ENCODE data around the gene NOD1. TPM values are rescaled to one million over a fixed set of nuclear protein-coding genes. Genes with fewer than 3 reads are reported as not detected.

The NOD1 gene
- total and polyA plus RNA-seq, 7 donors: 3.0 to 17.5 (median 6.4) TPM

DNA sequence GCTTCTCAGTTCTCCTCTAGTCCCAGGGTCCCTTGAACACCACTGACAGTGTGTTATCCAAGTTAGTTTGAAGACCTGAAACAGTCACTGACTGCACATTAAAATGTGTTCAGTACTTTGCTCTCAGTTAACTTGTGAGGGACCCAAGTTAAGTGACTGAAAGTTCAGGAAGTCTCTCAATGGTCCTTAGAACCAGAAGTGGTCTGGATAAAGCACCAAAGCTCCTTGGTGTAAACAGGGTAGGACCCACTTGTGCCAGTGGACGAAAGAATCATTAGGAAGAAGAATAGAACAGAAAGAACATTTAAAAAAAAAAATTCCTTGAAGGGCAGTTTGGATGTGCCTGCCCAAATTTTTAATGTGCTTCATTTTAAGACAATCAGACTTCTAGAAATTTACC lies 45.1 kb downstream of the NOD1 start:
- intact Hi-C loops (cut with DNase I): loop anchor here (5.0 kb wide), 1 partner anchor 39 kb away; no protein-coding TSS in a partner anchor
- peaks cover 0 to 57% (median 37%) of the 10 kb centered on the region in 4 donors for H3K4me1 ChIP-seq

DNA sequence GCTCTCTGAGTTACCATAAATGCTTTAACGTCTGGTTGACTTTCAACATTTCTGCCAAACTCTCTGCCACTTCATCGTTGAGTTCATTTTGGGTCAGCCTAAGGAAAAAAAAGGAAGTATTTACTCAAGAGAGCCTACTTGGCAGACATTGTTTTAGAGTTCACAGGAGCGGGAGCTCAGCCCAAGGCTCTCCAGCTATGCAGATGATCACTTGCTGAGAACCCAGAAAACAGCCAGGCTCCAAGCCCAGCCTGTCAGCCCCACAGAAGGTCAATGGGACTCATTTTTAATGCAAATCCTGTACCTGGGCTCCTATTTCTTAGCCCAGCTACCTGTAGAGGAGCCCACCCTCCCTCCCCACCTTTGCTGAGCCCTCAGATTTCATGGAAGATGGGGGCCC lies 45.5 kb downstream of the NOD1 start:
- H3K4me1 ChIP-seq: peaks cover 0 to 57% (median 37%) of the 10 kb centered on the region in 4 donors
- intact Hi-C loops (cut with DNase I): loop anchor here (5.0 kb wide), 1 partner anchor 39 kb away; no protein-coding TSS in a partner anchor
- no peak overlapping the region for H3K4me3 ChIP-seq
- H3K36me3 ChIP-seq: peaks cover 0 to 31% (median 3%) of the 10 kb centered on the region in 4 donors
- H3K9me3 ChIP-seq: no peaks in the 10 kb centered on the region
- DNase-seq: peak; percentile 82
- H3K27me3 ChIP-seq: no peaks in the 10 kb centered on the region
- TF ChIP-seq, protein P1, sequence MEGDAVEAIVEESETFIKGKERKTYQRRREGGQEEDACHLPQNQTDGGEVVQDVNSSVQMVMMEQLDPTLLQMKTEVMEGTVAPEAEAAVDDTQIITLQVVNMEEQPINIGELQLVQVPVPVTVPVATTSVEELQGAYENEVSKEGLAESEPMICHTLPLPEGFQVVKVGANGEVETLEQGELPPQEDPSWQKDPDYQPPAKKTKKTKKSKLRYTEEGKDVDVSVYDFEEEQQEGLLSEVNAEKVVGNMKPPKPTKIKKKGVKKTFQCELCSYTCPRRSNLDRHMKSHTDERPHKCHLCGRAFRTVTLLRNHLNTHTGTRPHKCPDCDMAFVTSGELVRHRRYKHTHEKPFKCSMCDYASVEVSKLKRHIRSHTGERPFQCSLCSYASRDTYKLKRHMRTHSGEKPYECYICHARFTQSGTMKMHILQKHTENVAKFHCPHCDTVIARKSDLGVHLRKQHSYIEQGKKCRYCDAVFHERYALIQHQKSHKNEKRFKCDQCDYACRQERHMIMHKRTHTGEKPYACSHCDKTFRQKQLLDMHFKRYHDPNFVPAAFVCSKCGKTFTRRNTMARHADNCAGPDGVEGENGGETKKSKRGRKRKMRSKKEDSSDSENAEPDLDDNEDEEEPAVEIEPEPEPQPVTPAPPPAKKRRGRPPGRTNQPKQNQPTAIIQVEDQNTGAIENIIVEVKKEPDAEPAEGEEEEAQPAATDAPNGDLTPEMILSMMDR (IDR thresholded peaks at IDR 0.05): no peak
- TF ChIP-seq POLR2AphosphoS5 (IDR thresholded peaks at IDR 0.05) (peak in 3 of 4 donors; percentile 62 to 74 (median 72)), POLR2A (IDR thresholded peaks at IDR 0.05) (no peak), EP300 (IDR thresholded peaks at IDR 0.05) (peak in 2 of 4 donors; percentile 19 to 40)
- peak overlapping the region; percentile 54 to 78 (median 75) for H3K27ac ChIP-seq
- 6 to 12% methylated on average over 3 of the region's 3 CpGs for WGBS, 2 donors

More for the DNA sequence above, 45.1 kb downstream of the NOD1 start:
- TF ChIP-seq, protein P1 (IDR thresholded peaks at IDR 0.05): no peak
- TF ChIP-seq EP300 (IDR thresholded peaks at IDR 0.05): no peak
- TF ChIP-seq POLR2AphosphoS5 (IDR thresholded peaks at IDR 0.05): no peak
- TF ChIP-seq POLR2A (IDR thresholded peaks at IDR 0.05): no peak
- Histone ChIP-seq H3K27me3 (no peaks in the 10 kb centered on the region), H3K36me3 (peaks cover 0 to 32% (median 3%) of the 10 kb centered on the region in 4 donors), H3K9me3 (no peaks in the 10 kb centered on the region), H3K4me3 (no peak overlapping the region), H3K27ac (peak overlapping the region; percentile 54 to 78 (median 75))
- WGBS, 2 donors: 77 to 92% methylated on average over 1 of the region's 1 CpG
- DNase-seq: no peak

DNA sequence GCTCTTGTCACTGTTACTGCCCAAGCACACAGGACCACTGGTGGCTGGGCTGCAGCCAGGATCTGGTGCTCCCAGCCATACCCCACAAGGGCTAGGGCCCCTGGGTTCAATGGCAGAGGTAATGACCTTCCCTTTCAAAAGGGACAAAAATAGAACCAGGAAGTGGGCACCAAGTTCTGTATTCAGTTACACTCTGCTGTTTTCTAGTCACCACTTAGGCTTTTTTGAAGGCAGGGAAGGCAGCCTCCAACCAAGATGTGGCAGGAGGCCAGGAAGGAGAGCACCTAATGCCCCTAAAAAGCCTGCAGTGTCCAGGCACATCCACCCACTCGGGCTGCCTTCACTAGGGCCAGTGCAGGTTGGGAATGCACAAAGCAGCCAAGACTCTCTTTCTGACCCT lies 47.8 kb downstream of the NOD1 start:
- Histone ChIP-seq H3K36me3 (peaks cover 0 to 21% (median 0%) of the 10 kb centered on the region in 4 donors), H3K27ac (peak overlapping the region; percentile 13 to 48 (median 38)), H3K9me3 (no peaks in the 10 kb centered on the region), H3K27me3 (no peaks in the 10 kb centered on the region), H3K4me1 (peaks cover 0 to 48% (median 37%) of the 10 kb centered on the region in 4 donors), H3K4me3 (no peak overlapping the region)
- DNase-seq: peak; percentile 50
- TF ChIP-seq, protein P1 (IDR thresholded peaks at IDR 0.05): no peak
- TF ChIP-seq EP300 (IDR thresholded peaks at IDR 0.05) (no peak), POLR2AphosphoS5 (IDR thresholded peaks at IDR 0.05) (no peak), POLR2A (IDR thresholded peaks at IDR 0.05) (no peak)
- WGBS, 2 donors: 39 to 51% methylated on average over 1 of the region's 1 CpG
- intact Hi-C loops (cut with DNase I): loop anchor here (5.0 kb wide), 1 partner anchor 42 kb away; no protein-coding TSS in a partner anchor

DNA sequence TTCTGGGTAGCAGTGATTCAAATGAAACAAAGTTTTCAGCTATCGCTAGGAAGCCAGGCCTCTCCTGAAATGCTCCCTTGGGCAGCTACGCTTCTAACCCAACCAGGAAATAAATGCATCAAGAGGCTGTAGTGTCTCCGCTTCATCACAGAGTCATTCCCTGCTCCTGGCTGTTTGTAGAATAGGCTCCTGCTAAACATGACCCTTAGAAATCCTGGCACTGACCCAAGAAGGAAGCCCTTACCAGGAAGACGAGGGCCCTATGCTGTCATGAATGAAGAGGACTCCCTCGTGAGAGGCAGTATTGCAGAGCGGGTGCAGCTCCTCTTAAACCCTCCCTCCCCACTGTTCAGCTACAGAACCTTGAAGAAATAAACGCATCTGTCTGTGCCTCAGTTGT lies 48.3 kb downstream of the NOD1 start:
- Histone ChIP-seq H3K4me3 (no peak overlapping the region), H3K4me1 (peaks cover 0 to 48% (median 37%) of the 10 kb centered on the region in 4 donors), H3K27me3 (no peaks in the 10 kb centered on the region), H3K9me3 (no peaks in the 10 kb centered on the region), H3K27ac (peak overlapping the region; percentile 13 to 48 (median 38)), H3K36me3 (peaks cover 0 to 21% (median 2%) of the 10 kb centered on the region in 4 donors)
- DNase-seq: peak; percentile 67
- intact Hi-C loops (cut with DNase I): loop anchor here (5.0 kb wide), 1 partner anchor 42 kb away; no protein-coding TSS in a partner anchor
- TF ChIP-seq POLR2AphosphoS5 (IDR thresholded peaks at IDR 0.05) (no peak), POLR2A (IDR thresholded peaks at IDR 0.05) (no peak), EP300 (IDR thresholded peaks at IDR 0.05) (no peak)
- TF ChIP-seq, protein P1 (IDR thresholded peaks at IDR 0.05): no peak
- 17 to 58% methylated on average over 7 of the region's 7 CpGs for WGBS, 2 donors

Data from sigmoid colon (tissue), 7 donors.